CD14-positive monocyte (primary cell): ENCODE results near the gene SNPH. TPM values are rescaled to one million over a fixed set of nuclear protein-coding genes. Genes with fewer than 3 reads are reported as not detected.
A peak's percentile ranks its signal among the peaks of the same experiment; 100 is the strongest.

Experiments used
- DNase-seq, 3 donors: peaks; one replicate each; pipeline ENCODE4 v3.0.0-alpha.2; 2011 to 2022
- H2AFZ ChIP-seq: 2 replicates; pipeline ENCODE4 v1.6.0; 2012; ENCODE audit warnings: mild to moderate bottlenecking, low read depth, low read length, inconsistent platforms; ENCODE audit not compliant: insufficient read depth, poor library complexity, severe bottlenecking
- H3K27ac ChIP-seq, 2 donors: 1 replicate in 1 of 2; 2 replicates in 1 of 2; pipeline ENCODE4 v1.5.1; 2012 to 2013; ENCODE audit warnings: low read length in 2 of 2, control low read depth in 1 of 2, inconsistent platforms in 1 of 2, low read depth in 1 of 2, mild to moderate bottlenecking in 1 of 2
- H3K27me3 ChIP-seq, 2 donors: one replicate each; pipeline versions ENCODE4 v1.6.0 to v1.6.1; 2011 to 2013; ENCODE audit warnings: low read length in 2 of 2; ENCODE audit not compliant: control insufficient read depth in 2 of 2, insufficient read depth in 2 of 2
- H3K36me3 ChIP-seq, 2 donors: replicated peaks in 1 of 2; 1 replicate in 1 of 2; 2 replicates in 1 of 2; pipeline versions ENCODE4 v1.5.1 to v1.6.1; 2012 to 2013; ENCODE audit warnings: low read length in 2 of 2, control low read depth in 1 of 2, inconsistent platforms in 1 of 2, mild to moderate bottlenecking in 1 of 2; ENCODE audit not compliant: insufficient read depth in 2 of 2, control insufficient read depth in 1 of 2
- H3K4me1 ChIP-seq, 2 donors: 1 replicate in 1 of 2; 2 replicates in 1 of 2; pipeline versions ENCODE4 v1.5.1 to v1.6.1; 2012 to 2013; ENCODE audit warnings: low read length in 2 of 2, control low read depth in 1 of 2, inconsistent platforms in 1 of 2, mild to moderate bottlenecking in 1 of 2, moderate library complexity in 1 of 2; ENCODE audit not compliant: insufficient read depth in 2 of 2, control insufficient read depth in 1 of 2
- H3K4me2 ChIP-seq: replicated peaks from 2 replicates; pipeline ENCODE3; 2012; ENCODE audit warnings: low read length, moderate library complexity, mild to moderate bottlenecking; ENCODE audit not compliant: poor library complexity, severe bottlenecking; ENCODE audit errors: extremely low read depth
- H3K4me3 ChIP-seq, 3 experiments: fragments of 200-600 bp in 1 of 3; sonication (generic) in 1 of 3; replicated peaks in 1 of 3; 1 replicate in 2 of 3; 2 replicates in 1 of 3; pipeline ENCODE4 v1.5.1; 2011 to 2013; ENCODE audit warnings: low read length in 3 of 3, mild to moderate bottlenecking in 3 of 3, control low read depth in 2 of 3, low read depth in 2 of 3, inconsistent platforms in 1 of 3, moderate library complexity in 1 of 3
- H3K79me2 ChIP-seq: 2 replicates; pipeline ENCODE4 v1.6.0; 2012; ENCODE audit warnings: mild to moderate bottlenecking, control low read depth, inconsistent platforms, low read length, moderate library complexity; ENCODE audit not compliant: insufficient read depth
- H3K9ac ChIP-seq: 2 replicates; pipeline ENCODE4 v1.6.0; 2017; ENCODE audit warnings: low read length, mild to moderate bottlenecking; ENCODE audit not compliant: insufficient read depth, poor library complexity, severe bottlenecking
- H3K9me3 ChIP-seq, 2 donors: replicated peaks in 1 of 2; 1 replicate in 1 of 2; 2 replicates in 1 of 2; pipeline versions ENCODE4 v1.5.1 to v1.6.1; 2012 to 2013; ENCODE audit warnings: low read length in 2 of 2, control low read depth in 1 of 2; ENCODE audit not compliant: control insufficient read depth in 1 of 2, insufficient read depth in 1 of 2
- H4K20me1 ChIP-seq: 2 replicates; pipeline ENCODE4 v1.6.0; 2012; ENCODE audit warnings: mild to moderate bottlenecking, low read length, control low read depth, moderate library complexity; ENCODE audit not compliant: insufficient read depth
- H3K27ac Mint-ChIP-seq, 7 donors: one replicate each; pipeline ENCODE4 v1.8.0; 2020; ENCODE audit warnings: mild to moderate bottlenecking in 7 of 7, mixed read lengths in 7 of 7, moderate library complexity in 6 of 7, inconsistent platforms in 2 of 7
- H3K27me3 Mint-ChIP-seq, 3 donors: one replicate each; pipeline ENCODE4 v1.8.0; 2021 to 2022; ENCODE audit warnings: low read depth in 3 of 3, mild to moderate bottlenecking in 3 of 3, mixed read lengths in 3 of 3, moderate library complexity in 3 of 3, inconsistent platforms in 1 of 3
- H3K36me3 Mint-ChIP-seq, 2 donors: one replicate each; pipeline ENCODE4 v1.8.0; 2020; ENCODE audit warnings: mixed read lengths in 2 of 2, inconsistent platforms in 1 of 2, mild to moderate bottlenecking in 1 of 2
- H3K4me1 Mint-ChIP-seq: one replicate; pipeline ENCODE4 v1.8.0; 2020; ENCODE audit warnings: mild to moderate bottlenecking, mixed read lengths
- H3K4me3 Mint-ChIP-seq, 2 donors: one replicate each; pipeline ENCODE4 v1.8.0; 2020; ENCODE audit warnings: mild to moderate bottlenecking in 2 of 2, mixed read lengths in 2 of 2, moderate library complexity in 1 of 2
- H3K9me3 Mint-ChIP-seq, 7 donors: one replicate each; pipeline ENCODE4 v1.8.0; 2020 to 2022; ENCODE audit warnings: mixed read lengths in 7 of 7, mild to moderate bottlenecking in 6 of 7, moderate library complexity in 6 of 7, inconsistent platforms in 2 of 7
- CTCF ChIP-seq: fragments of 200-600 bp; IDR thresholded peaks from one replicate; pipeline ENCODE4 v1.8.0; 2022; ENCODE audit warnings: antibody characterized with exemption, mild to moderate bottlenecking
- WGBS: methylation state at CpG from one replicate; pipeline ENCODE4 v1.1.5; 2013; ENCODE audit warnings: missing lambda C conversion rate; ENCODE audit not compliant: insufficient coverage; 5-methylcytosine and 5-hydroxymethylcytosine counted together
- intact Hi-C, 2 donors: fragments of 100-400 bp; cut with micrococcal nuclease; formaldehyde crosslinking; loops; one replicate each; pipeline versions ENCODE4 v1.15.0 to v1.15.1; 2023
- polyA plus RNA-seq, 3 donors: library from polyadenylated mRNA; depleted of rRNA in 1 of 3; unstranded in 2 of 3; stranded (reverse) in 1 of 3; fragments of 300-500 nt in 2 of 3; fragments of >200 nt in 1 of 3; fragmentation: Illumina TruSeq in 2 of 3; gene quantifications; 1 replicate in 2 of 3; 2 replicates in 1 of 3; pipeline ENCODE4 v1.2.3, GENCODE V29; 2012 to 2021

Gene SNPH
- polyA plus RNA-seq, 3 donors = 0.07 to 0.10 TPM; not detected in 1

- Mint-ChIP-seq H3K36me3 (no peaks in the 10 kb centered on the region), H3K4me1 (peaks cover 7% of the 10 kb centered on the region), H3K9me3 (no peaks in the 10 kb centered on the region), H3K27me3 (peaks cover under 1 to 4% (median 1%) of the 10 kb centered on the region in 3 donors), H3K4me3 (no peak overlapping the region), H3K27ac (no peak overlapping the region)
- Histone ChIP-seq H3K4me3 (no peak overlapping the region), H3K27ac (no peak overlapping the region), H3K9ac (no peak overlapping the region), H3K4me2 (no peak overlapping the region), H3K9me3 (no peaks in the 10 kb centered on the region), H3K4me1 (peaks cover 0 to 8% of the 10 kb centered on the region in 2 donors), H2AFZ (no peak overlapping the region), H4K20me1 (no peaks in the 10 kb centered on the region), H3K79me2 (no peaks in the 10 kb centered on the region), H3K36me3 (no peaks in the 10 kb centered on the region), H3K27me3 (no peaks in the 10 kb centered on the region)
- intact Hi-C loops = no loop called here
- 97% methylated on average over 4 of the region's 5 CpGs for WGBS
- DNase-seq = no peak
- TF ChIP-seq CTCF = no peak
Observed at GRCh38 chr20:1298166-1298565, 32.1 kb downstream of the SNPH start.

- Mint-ChIP-seq H3K36me3 (no peaks in the 10 kb centered on the region), H3K4me3 (no peak overlapping the region), H3K27me3 (peaks cover 0 to 4% (median 3%) of the 10 kb centered on the region in 3 donors), H3K4me1 (peaks cover 7% of the 10 kb centered on the region), H3K27ac (peak overlapping the region in 1 of 7 donors; percentile 46), H3K9me3 (no peaks in the 10 kb centered on the region)
- no peak overlapping the region for H3K9ac ChIP-seq
- peaks cover 0 to 8% of the 10 kb centered on the region in 2 donors for H3K4me1 ChIP-seq
- intact Hi-C loops = no loop called here
- H3K4me2 ChIP-seq = no peak overlapping the region
- no peaks in the 10 kb centered on the region for H3K27me3 ChIP-seq
- H3K79me2 ChIP-seq = no peaks in the 10 kb centered on the region
- no peak for TF ChIP-seq CTCF
- no peak overlapping the region for H3K4me3 ChIP-seq
- 94% methylated on average over 6 of the region's 10 CpGs for WGBS
- no peaks in the 10 kb centered on the region for H3K9me3 ChIP-seq
- no peak overlapping the region for H3K27ac ChIP-seq
- no peak overlapping the region for H2AFZ ChIP-seq
- DNase-seq = no peak
- no peaks in the 10 kb centered on the region for H3K36me3 ChIP-seq
- H4K20me1 ChIP-seq = no peaks in the 10 kb centered on the region
Observed at GRCh38 chr20:1298888-1299511, 32.9 kb downstream of the SNPH start.
